Endodermal cell (in vitro differentiated cells): ENCODE data around the gene CCDC192. TPM values are rescaled to one million over a fixed set of nuclear protein-coding genes. Genes with fewer than 3 reads are reported as not detected.

Experiments used
- DNase-seq: peaks from one replicate; pipeline ENCODE4 v3.0.0-alpha.2; 2017
- H3K27ac ChIP-seq: 2 replicates; pipeline ENCODE4 v1.5.1; 2013; ENCODE audit warnings: mild to moderate bottlenecking, low read depth, low read length, moderate library complexity
- H3K27me3 ChIP-seq: 2 replicates; pipeline ENCODE4 v1.6.1; 2013; ENCODE audit warnings: mild to moderate bottlenecking, low read length, moderate library complexity; ENCODE audit not compliant: insufficient read depth, control insufficient read depth, poor library complexity, severe bottlenecking
- H3K36me3 ChIP-seq: 2 replicates; pipeline ENCODE4 v1.7.0; 2013; ENCODE audit warnings: mild to moderate bottlenecking, low read length, moderate library complexity; ENCODE audit not compliant: control insufficient read depth, insufficient read depth
- H3K4me1 ChIP-seq: one replicate; pipeline ENCODE4 v1.7.0; 2013; ENCODE audit warnings: low read length; ENCODE audit not compliant: control insufficient read depth, insufficient read depth
- H3K4me3 ChIP-seq: 2 replicates; pipeline ENCODE4 v1.5.1; 2013; ENCODE audit warnings: mild to moderate bottlenecking, low read length, moderate library complexity
- H3K9ac ChIP-seq: 2 replicates; pipeline ENCODE4 v1.6.1; 2013; ENCODE audit warnings: mild to moderate bottlenecking, low read length, moderate library complexity; ENCODE audit not compliant: poor library complexity, severe bottlenecking; ENCODE audit errors: extremely low read depth
- H3K9me3 ChIP-seq: 2 replicates; pipeline ENCODE4 v1.6.1; 2013; ENCODE audit warnings: mild to moderate bottlenecking, low read length, moderate library complexity; ENCODE audit not compliant: control insufficient read depth
- H3K27ac Mint-ChIP-seq: 2 replicates; pipeline ENCODE4 v1.8.0; 2020; ENCODE audit warnings: mixed read lengths
- H3K27me3 Mint-ChIP-seq: 2 replicates; pipeline ENCODE4 v1.8.0; 2021; ENCODE audit warnings: mild to moderate bottlenecking, mixed read lengths; ENCODE audit not compliant: insufficient read depth
- H3K36me3 Mint-ChIP-seq: 2 replicates; pipeline ENCODE4 v1.8.0; 2020; ENCODE audit warnings: low read depth, mixed read lengths
- H3K4me1 Mint-ChIP-seq: 2 replicates; pipeline ENCODE4 v1.8.0; 2020; ENCODE audit warnings: mixed read lengths
- H3K4me3 Mint-ChIP-seq: 2 replicates; pipeline ENCODE4 v1.8.0; 2020; ENCODE audit warnings: mild to moderate bottlenecking, moderate library complexity, mixed read lengths
- H3K9me3 Mint-ChIP-seq: 2 replicates; pipeline ENCODE4 v1.8.0; 2020; ENCODE audit warnings: mild to moderate bottlenecking, mixed read lengths
- WGBS, 2 experiments: methylation state at CpG; one replicate each; pipeline versions ENCODE4 v1.1.5 to v1.1.7; 2013; ENCODE audit warnings: missing lambda C conversion rate in 2 of 2, mixed read lengths in 1 of 2; ENCODE audit not compliant: insufficient coverage in 1 of 2, insufficient read length in 1 of 2; 5-methylcytosine and 5-hydroxymethylcytosine counted together
- total RNA-seq, 2 donors: library from RNA; stranded (reverse); fragmentation: NEBNext Ultra II Directional in 1 of 2; extraction: Animal tissue kit (Norgen Biotek cat#: 25700) in 1 of 2; gene quantifications; 2 replicates in 1 of 2; 3 replicates in 1 of 2; pipeline ENCODE4 v1.2.1, GENCODE V29; 2021
- TF ChIP-seq, protein P1 (sequence below): fragments of 200-600 bp; sonication (generic); conservative IDR thresholded peaks from 2 replicates; pipeline ENCODE4 v1.5.0; 2021; ENCODE audit warnings: antibody characterized with exemption, mild to moderate bottlenecking

CCDC192 gene
- total RNA-seq, 2 donors from 2014 or later: 0.48 to 1.3 TPM

DNA sequence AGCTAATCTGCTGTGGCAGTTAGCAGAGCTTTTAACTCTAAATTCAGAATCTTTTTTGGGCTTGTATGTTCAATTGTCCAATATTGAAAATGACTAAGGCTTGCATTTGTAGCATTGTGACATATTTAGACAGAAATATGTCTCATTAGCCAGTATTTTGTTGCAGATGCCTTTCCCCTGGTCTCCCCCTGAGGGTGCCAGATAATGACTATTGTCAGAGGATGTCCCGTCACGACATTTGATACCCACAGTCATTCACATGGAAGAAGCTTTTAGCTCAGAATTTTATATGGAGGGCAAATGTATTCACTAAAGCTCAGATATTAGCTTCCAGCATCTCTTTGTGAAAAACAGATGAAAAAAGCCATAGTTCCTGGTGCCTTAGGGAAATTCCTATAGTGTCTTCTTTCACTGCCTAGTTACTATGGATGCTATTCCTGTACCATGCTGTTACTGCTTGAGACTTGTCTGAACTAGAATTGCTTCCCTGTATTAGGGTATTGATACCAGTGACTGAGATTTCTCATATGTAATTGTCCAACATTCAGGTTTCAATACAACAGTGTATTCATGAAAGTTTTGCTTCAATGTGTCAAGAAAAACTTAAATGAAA lies 96.2 kb downstream of the CCDC192 start:
- Histone ChIP-seq H3K4me3 (no peak overlapping the region), H3K27ac (no peak overlapping the region), H3K9me3 (no peaks in the 10 kb centered on the region), H3K4me1 (no peaks in the 10 kb centered on the region), H3K9ac (no peak overlapping the region), H3K36me3 (no peaks in the 10 kb centered on the region), H3K27me3 (no peaks in the 10 kb centered on the region)
- WGBS, 2 experiments: 72 to 89% methylated on average over 2 of the region's 2 CpGs
- no peaks in the 10 kb centered on the region for H3K9me3 Mint-ChIP-seq
- TF ChIP-seq, protein P1, sequence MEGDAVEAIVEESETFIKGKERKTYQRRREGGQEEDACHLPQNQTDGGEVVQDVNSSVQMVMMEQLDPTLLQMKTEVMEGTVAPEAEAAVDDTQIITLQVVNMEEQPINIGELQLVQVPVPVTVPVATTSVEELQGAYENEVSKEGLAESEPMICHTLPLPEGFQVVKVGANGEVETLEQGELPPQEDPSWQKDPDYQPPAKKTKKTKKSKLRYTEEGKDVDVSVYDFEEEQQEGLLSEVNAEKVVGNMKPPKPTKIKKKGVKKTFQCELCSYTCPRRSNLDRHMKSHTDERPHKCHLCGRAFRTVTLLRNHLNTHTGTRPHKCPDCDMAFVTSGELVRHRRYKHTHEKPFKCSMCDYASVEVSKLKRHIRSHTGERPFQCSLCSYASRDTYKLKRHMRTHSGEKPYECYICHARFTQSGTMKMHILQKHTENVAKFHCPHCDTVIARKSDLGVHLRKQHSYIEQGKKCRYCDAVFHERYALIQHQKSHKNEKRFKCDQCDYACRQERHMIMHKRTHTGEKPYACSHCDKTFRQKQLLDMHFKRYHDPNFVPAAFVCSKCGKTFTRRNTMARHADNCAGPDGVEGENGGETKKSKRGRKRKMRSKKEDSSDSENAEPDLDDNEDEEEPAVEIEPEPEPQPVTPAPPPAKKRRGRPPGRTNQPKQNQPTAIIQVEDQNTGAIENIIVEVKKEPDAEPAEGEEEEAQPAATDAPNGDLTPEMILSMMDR: peak; percentile 38
- peaks cover 17% of the 10 kb centered on the region for H3K4me1 Mint-ChIP-seq
- H3K27me3 Mint-ChIP-seq: no peaks in the 10 kb centered on the region
- H3K36me3 Mint-ChIP-seq: no peaks in the 10 kb centered on the region
- DNase-seq: no peak
- no peak overlapping the region for H3K4me3 Mint-ChIP-seq
- H3K27ac Mint-ChIP-seq: no peak overlapping the region

DNA sequence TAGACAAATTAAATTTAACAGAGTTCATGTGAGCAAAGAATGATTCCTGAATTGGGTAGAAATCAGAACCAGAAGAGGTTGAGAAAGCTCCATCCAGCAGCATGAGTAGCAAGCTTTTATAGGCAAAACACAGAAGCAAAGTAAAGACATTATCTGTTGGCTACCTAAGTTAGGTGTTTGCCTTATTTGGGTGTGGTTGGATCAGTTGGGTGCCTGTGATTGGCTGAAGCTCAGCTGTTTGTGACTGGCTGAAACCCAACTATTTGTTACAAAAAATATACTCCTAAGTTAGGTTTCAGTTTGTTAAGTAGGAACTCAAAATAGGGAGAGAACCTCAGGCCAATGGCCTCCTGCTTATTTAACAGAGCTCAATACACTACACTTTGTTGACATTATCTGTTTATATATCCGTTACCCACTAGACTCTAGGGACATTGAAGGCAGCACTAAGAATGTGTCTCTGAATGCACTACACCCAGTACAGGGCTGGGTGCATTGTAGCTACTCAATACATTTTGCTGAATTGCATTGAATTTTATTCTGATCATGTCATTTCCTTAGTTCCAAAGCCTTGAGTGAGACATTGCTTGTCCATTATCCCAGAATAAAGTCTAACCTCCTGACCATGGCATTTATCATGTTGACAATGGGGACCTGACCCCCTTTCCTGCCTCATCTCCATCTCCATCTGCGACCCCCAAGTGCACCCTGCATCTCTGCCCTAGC lies 98.7 kb downstream of the CCDC192 start:
- H3K27ac ChIP-seq: no peak overlapping the region
- H3K27me3 Mint-ChIP-seq: no peaks in the 10 kb centered on the region
- no peaks in the 10 kb centered on the region for H3K9me3 Mint-ChIP-seq
- no peaks in the 10 kb centered on the region for H3K4me1 ChIP-seq
- DNase-seq: no peak
- peaks cover 5% of the 10 kb centered on the region for H3K4me1 Mint-ChIP-seq
- WGBS, 2 experiments: 80 to 94% methylated on average over 2 of the region's 2 CpGs
- H3K4me3 Mint-ChIP-seq: no peak overlapping the region
- H3K36me3 Mint-ChIP-seq: no peaks in the 10 kb centered on the region
- H3K9ac ChIP-seq: no peak overlapping the region
- no peaks in the 10 kb centered on the region for H3K36me3 ChIP-seq
- TF ChIP-seq, protein P1: no peak
- H3K27ac Mint-ChIP-seq: no peak overlapping the region
- no peak overlapping the region for H3K4me3 ChIP-seq
- no peaks in the 10 kb centered on the region for H3K9me3 ChIP-seq
- H3K27me3 ChIP-seq: no peaks in the 10 kb centered on the region

DNA sequence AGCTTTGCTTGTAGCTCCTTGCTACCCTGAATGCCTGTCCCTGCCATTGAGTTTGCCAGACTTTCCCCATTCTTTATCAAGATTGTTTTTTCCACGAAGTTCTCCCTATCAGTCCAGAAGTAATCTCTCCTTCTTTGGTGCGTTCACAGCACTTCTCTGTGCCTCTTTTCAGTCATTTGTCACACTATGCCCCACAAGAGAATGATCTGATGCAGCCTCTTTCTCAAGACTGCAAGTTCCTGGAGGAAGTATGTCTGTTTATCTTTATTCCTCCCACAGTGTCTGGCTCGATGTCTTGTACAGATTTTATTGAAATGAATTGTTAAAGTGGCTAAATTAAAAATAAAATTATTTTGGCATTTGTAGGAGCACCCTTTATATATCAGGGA lies 99.3 kb downstream of the CCDC192 start:
- Mint-ChIP-seq H3K4me3 (no peak overlapping the region), H3K9me3 (no peaks in the 10 kb centered on the region), H3K36me3 (no peaks in the 10 kb centered on the region), H3K27ac (no peak overlapping the region), H3K27me3 (no peaks in the 10 kb centered on the region), H3K4me1 (peaks cover 5% of the 10 kb centered on the region)
- no peak for DNase-seq
- Histone ChIP-seq H3K4me1 (no peaks in the 10 kb centered on the region), H3K27ac (no peak overlapping the region), H3K27me3 (no peaks in the 10 kb centered on the region), H3K9me3 (no peaks in the 10 kb centered on the region), H3K4me3 (no peak overlapping the region), H3K9ac (no peak overlapping the region), H3K36me3 (no peaks in the 10 kb centered on the region)
- WGBS, 2 experiments: 76% methylated on average over 3 of the region's 3 CpGs; no CpG with 5 or more reads in 1 of the 2 experiments
- TF ChIP-seq, protein P1: no peak
